ENCODE measurements around the gene DENND1A. TPM values are rescaled to one million over a fixed set of nuclear protein-coding genes. Genes with fewer than 3 reads are reported as not detected.

DENND1A gene
- total and polyA plus RNA-seq, 2 of the 13 experiments (the other 11 are each of a cell fraction or from before 2014, with no cell fraction given), result 14.8 to 30.1 TPM

DNA sequence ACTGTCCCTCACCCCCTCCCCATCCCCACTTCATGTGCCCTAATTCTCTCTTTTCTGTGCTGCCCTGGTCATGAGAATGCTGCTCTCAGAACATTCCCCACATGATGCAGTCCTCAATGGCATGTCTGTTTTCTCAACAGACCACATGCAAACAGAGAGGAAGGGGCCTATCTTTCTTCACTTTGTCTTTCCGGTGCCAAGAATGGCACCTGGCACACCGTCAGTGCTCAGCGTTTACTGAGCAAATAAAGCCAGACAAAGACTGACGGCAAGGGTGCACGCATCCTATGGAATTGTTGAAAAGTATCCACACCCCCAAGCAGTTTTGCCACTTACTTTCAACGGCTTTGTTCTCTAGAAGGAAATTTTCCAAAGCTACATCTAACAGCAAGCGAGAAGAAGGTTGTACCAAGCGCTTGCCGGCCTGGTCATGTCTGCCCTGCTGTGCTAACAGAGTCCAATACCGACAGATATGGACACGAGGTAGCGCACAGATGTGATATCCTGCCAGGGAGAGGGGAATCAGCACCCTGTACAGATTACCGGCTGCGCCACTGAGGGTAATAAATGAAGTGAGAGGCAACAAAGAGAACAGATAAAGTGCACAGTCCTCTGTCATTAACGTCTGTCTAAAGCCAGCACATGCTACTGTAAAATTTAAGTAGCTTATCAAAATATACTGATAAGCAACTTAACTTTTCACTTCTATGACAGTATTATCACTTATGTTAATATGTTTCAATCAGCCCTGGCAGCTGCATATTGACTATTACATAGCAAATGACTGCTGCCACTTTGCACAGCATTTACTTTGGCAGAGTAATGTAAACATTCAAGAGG, 251.7 kb downstream of the DENND1A start (continued):
- TF ChIP-seq TOE1 (CRISPR knock-in tag; IDR thresholded peaks at IDR 0.05), result peak; percentile 59; the same call in 1 of the 2 replicates
- TF ChIP-seq SP5 (CRISPR knock-in tag; IDR thresholded peaks at IDR 0.05; ENCODE audit: borderline replicate concordance, low read depth), result no peak
- TF ChIP-seq SMARCC2 (IDR thresholded peaks at IDR 0.05), result no peak
- peak; percentile 60; the same call in 1 of the 2 replicates for TF ChIP-seq SIX4 (CRISPR knock-in tag; IDR thresholded peaks at IDR 0.05)
- peak; percentile 63; the same call in 1 of the 2 replicates for TF ChIP-seq TGIF2 (CRISPR knock-in tag; IDR thresholded peaks at IDR 0.05)
- TF ChIP-seq, protein P1, sequence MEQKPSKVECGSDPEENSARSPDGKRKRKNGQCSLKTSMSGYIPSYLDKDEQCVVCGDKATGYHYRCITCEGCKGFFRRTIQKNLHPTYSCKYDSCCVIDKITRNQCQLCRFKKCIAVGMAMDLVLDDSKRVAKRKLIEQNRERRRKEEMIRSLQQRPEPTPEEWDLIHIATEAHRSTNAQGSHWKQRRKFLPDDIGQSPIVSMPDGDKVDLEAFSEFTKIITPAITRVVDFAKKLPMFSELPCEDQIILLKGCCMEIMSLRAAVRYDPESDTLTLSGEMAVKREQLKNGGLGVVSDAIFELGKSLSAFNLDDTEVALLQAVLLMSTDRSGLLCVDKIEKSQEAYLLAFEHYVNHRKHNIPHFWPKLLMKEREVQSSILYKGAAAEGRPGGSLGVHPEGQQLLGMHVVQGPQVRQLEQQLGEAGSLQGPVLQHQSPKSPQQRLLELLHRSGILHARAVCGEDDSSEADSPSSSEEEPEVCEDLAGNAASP (CRISPR knock-in tag; IDR thresholded peaks at IDR 0.05; ENCODE audit: borderline replicate concordance), result no peak
- no peak for TF ChIP-seq ZNF430 (CRISPR knock-in tag; IDR thresholded peaks at IDR 0.05)
- TF ChIP-seq ZNF646 (CRISPR knock-in tag; IDR thresholded peaks at IDR 0.05), result no peak
- no peak for TF ChIP-seq DMTF1 (CRISPR knock-in tag; IDR thresholded peaks at IDR 0.05)
- TF ChIP-seq ELF1 (CRISPR knock-in tag; IDR thresholded peaks at IDR 0.05), result no peak
- TF ChIP-seq ATF7-NPFF (CRISPR knock-in tag; IDR thresholded peaks at IDR 0.05; ENCODE audit: low read depth), result no peak
